ENCODE data around the gene TTC14. TPM values are rescaled to one million over a fixed set of nuclear protein-coding genes. Genes with fewer than 3 reads are reported as not detected.

Gene TTC14
- total RNA-seq, 4 donors from 2014 or later = 12.7 to 40.7 (median 30.8) TPM

DNA sequence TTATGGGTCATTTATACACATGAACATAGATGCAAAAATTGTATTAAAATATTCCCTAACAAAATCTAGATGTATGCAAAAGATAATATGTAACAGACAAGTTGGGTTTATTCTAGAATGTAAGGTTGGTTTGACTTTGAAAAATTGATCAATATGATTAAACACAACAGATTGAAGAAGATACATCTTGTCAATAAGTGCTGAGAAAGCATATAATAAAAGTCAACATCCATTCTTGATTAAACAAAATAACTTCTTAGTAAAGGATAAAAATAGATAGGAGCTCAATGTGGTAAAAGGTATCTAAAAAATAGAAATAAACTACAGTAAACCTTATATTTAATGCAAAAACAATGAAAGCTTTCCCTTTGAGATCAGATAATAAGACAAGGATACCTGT, 39.0 kb downstream of the TTC14 start:
- no peak for DNase-seq (ENCODE audit: low spot score in 2 of 2)
- TF ChIP-seq, protein P1, sequence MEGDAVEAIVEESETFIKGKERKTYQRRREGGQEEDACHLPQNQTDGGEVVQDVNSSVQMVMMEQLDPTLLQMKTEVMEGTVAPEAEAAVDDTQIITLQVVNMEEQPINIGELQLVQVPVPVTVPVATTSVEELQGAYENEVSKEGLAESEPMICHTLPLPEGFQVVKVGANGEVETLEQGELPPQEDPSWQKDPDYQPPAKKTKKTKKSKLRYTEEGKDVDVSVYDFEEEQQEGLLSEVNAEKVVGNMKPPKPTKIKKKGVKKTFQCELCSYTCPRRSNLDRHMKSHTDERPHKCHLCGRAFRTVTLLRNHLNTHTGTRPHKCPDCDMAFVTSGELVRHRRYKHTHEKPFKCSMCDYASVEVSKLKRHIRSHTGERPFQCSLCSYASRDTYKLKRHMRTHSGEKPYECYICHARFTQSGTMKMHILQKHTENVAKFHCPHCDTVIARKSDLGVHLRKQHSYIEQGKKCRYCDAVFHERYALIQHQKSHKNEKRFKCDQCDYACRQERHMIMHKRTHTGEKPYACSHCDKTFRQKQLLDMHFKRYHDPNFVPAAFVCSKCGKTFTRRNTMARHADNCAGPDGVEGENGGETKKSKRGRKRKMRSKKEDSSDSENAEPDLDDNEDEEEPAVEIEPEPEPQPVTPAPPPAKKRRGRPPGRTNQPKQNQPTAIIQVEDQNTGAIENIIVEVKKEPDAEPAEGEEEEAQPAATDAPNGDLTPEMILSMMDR (IDR thresholded peaks at IDR 0.05) = no peak
- no peak for TF ChIP-seq POLR2A (IDR thresholded peaks at IDR 0.05)
- intact Hi-C loops (cut with DNase I; ENCODE audit: low total_unique reads) = no loop called here
- no peak overlapping the region for H3K4me3 ChIP-seq (ENCODE audit: low read depth, poor library complexity, severe bottlenecking)

DNA sequence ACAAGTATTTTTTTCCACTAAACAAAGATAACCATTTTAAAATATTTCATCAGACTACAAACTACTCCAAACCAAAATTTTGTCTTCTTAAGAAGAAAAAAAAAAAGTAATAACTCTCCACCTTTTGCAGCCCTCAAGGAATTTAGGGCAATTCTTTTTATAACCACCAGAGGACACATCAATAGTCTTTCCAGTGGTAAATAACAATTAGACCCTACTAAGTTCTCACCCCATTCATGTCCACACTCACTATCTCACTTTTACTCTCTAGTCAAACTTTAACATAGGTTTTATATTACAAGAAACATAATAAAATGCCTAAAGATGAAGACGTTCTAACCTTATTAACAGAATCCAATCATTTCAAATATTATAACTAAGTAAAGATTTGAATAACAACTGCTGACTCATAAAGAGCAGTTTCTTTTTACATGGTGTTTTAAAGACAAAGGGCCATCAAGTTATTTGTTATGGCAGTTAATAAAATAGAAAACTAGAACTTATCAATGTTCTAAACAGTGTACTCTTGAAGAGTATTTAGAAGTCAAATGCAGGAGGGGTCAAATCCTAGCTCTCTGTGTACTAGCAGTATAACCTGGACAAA, 44.3 kb downstream of the TTC14 start:
- no peak overlapping the region for H3K4me3 ChIP-seq (ENCODE audit: low read depth, poor library complexity, severe bottlenecking)
- intact Hi-C loops (cut with DNase I; ENCODE audit: low total_unique reads) = no loop called here
- 20 to 33% methylated on average over 1 of the region's 1 CpG for WGBS, 2 donors
- DNase-seq (ENCODE audit: low spot score in 2 of 2) = no peak
- TF ChIP-seq, protein P1 (IDR thresholded peaks at IDR 0.05) = no peak
- TF ChIP-seq POLR2A (IDR thresholded peaks at IDR 0.05) = no peak

DNA sequence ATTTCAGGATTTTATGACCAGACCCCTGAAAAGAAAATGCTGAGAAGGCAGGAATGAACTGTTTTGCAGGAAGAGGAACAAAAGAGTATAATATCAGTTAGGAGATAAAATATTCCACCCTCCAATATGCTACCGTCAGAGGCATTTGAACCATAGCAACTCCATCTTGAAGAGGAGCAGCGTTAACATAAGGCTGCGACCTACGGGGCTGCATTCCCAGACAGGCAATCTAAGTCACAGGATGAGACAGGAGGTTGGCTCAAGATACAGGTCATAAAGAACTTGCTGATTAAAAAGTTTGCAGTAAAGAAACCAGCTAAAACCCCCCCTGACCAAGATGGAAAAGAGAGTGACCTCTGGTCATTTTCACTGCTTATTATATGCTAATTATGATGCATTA, 54.4 kb downstream of the TTC14 start:
- no peak for DNase-seq (ENCODE audit: low spot score in 2 of 2)
- no peak for TF ChIP-seq POLR2A (IDR thresholded peaks at IDR 0.05)
- TF ChIP-seq, protein P1 (IDR thresholded peaks at IDR 0.05) = no peak
- intact Hi-C loops (cut with DNase I; ENCODE audit: low total_unique reads) = no loop called here
- WGBS, 2 donors = 57 to 66% methylated on average over 4 of the region's 4 CpGs
- H3K4me3 ChIP-seq (ENCODE audit: low read depth, poor library complexity, severe bottlenecking) = no peak overlapping the region

DNA sequence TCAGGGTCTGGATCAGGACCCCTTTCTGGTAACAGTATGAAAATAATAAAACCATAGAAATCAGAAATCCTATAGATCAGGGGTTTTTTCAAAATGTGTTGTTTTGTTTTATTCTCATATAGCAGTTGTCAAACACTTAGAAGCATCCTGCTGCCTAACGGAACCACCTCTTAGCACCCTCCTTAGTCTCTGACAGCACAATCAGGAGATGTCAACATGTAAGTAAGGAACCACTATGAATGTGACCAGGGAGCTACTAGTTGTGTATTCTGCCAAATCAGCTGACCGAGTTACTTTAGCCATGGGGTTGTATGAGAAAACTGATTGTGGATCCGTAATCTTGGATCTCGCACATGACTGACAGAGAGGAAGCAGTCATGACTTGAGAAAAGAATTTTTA, 55.1 kb downstream of the TTC14 start:
- TF ChIP-seq, protein P1 (IDR thresholded peaks at IDR 0.05) = no peak
- TF ChIP-seq POLR2A (IDR thresholded peaks at IDR 0.05) = no peak
- peak overlapping the region; percentile 2 for H3K4me3 ChIP-seq (ENCODE audit: low read depth, poor library complexity, severe bottlenecking)
- DNase-seq (ENCODE audit: low spot score in 2 of 2) = no peak
- intact Hi-C loops (cut with DNase I; ENCODE audit: low total_unique reads) = no loop called here
- 81 to 86% methylated on average over 4 of the region's 4 CpGs for WGBS, 2 donors

Other genes starting within 250 kb of the TTC14 start
- under 1 TPM in 1 of 4 donors, not detected in 3; 0.13 TPM for gene CCDC39, start 77.3 kb downstream of the TTC14 start, total RNA-seq

Data from lower leg skin (tissue), 4 donors.